Suprapubic skin (tissue), 4 donors: ENCODE measurements around the gene ZNF286A. TPM values are rescaled to one million over a fixed set of nuclear protein-coding genes. Genes with fewer than 3 reads are reported as not detected.

Experiments
- DNase-seq, 2 donors: peaks; one replicate each; pipeline ENCODE4 v3.0.0-alpha.2; 2019; ENCODE audit warnings: low spot score in 2 of 2
- H3K27ac ChIP-seq: fragments of 200-600 bp; sonication (generic); one replicate; pipeline ENCODE4 v1.5.1; 2019
- H3K27me3 ChIP-seq: fragments of 200-600 bp; sonication (generic); one replicate; pipeline ENCODE4 v1.5.1; 2019
- H3K36me3 ChIP-seq: fragments of 200-600 bp; sonication (generic); one replicate; pipeline ENCODE4 v1.5.1; 2019
- H3K4me1 ChIP-seq: fragments of 200-600 bp; sonication (generic); one replicate; pipeline ENCODE4 v1.5.1; 2019
- H3K4me3 ChIP-seq: fragments of 200-600 bp; sonication (generic); one replicate; pipeline ENCODE4 v1.5.1; 2019; ENCODE audit warnings: mild to moderate bottlenecking
- H3K9me3 ChIP-seq: fragments of 200-600 bp; sonication (generic); one replicate; pipeline ENCODE4 v1.5.1; 2019
- EP300 ChIP-seq: sonication (generic); formaldehyde crosslinking; IDR thresholded peaks from one replicate; pipeline ENCODE4 v1.6.1; 2017; ENCODE audit warnings: antibody characterized with exemption
- POLR2A ChIP-seq, 2 donors: fragments of 450-650 bp; IDR thresholded peaks; one replicate each; pipeline ENCODE4 v1.6.1; 2017; ENCODE audit warnings: antibody characterized with exemption in 2 of 2, mild to moderate bottlenecking in 2 of 2, moderate library complexity in 2 of 2
- POLR2AphosphoS5 ChIP-seq, 3 donors: sonication (generic); formaldehyde crosslinking; IDR thresholded peaks; one replicate each; pipeline ENCODE4 v1.6.1; 2017; ENCODE audit warnings: antibody characterized with exemption in 3 of 3
- WGBS: methylation state at CpG from one replicate; pipeline ENCODE4 v1.1.5; 2018; 5-methylcytosine and 5-hydroxymethylcytosine counted together
- total RNA-seq, 4 donors: library from RNA; depleted of rRNA; stranded (reverse); fragments of >200 nt; gene quantifications; one replicate each; pipeline ENCODE4 v1.1.0, GENCODE V29; 2016
- TF ChIP-seq, protein P1 (sequence below), 2 donors: fragments of 200-600 bp in 1 of 2; fragments of 450-650 bp in 1 of 2; sonication (generic) in 1 of 2; IDR thresholded peaks; one replicate each; pipeline ENCODE4 v1.5.1; 2016 to 2019; ENCODE audit warnings: antibody characterized with exemption in 2 of 2, mild to moderate bottlenecking in 1 of 2, moderate library complexity in 1 of 2

Gene ZNF286A
- total RNA-seq, 4 donors from 2014 or later, result 12.9 to 22.3 (median 19.4) TPM

DNA sequence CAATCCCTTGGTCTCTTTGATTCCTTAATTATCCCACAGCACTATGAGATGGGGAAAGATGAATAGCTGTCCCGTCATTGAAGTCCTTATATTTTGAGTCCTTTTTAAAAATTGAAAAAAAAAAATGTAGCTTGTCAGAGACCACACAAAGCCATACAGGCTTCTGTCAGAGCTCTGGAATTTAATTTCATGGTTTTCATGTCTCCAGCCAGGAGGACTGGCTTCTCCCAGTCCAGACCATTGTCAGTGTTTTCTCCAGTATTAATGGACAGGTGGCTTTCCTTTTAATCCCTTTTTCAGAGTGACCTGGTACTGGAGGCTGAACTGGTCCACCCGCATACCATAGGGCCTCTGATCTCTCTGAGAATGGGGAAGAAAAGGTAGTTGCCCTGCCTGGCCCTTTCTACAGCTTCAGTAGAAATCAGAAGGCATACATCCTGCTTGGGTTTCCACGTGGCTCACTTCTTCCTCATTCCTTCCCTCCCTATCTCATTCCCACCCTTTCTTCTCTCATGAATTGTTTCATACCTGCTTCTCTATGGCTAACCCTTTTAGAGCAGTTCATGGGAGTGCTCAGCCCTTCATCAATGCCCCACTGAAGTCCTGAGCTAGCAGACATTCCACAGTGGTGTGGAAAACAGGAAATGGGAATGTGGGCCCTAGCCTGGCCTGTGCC, 44.5 kb upstream of the ZNF286A start:
- Histone ChIP-seq H3K9me3 (no peaks in the 10 kb centered on the region), H3K4me3 (no peak overlapping the region), H3K27ac (no peak overlapping the region), H3K4me1 (peaks cover 27% of the 10 kb centered on the region), H3K27me3 (no peaks in the 10 kb centered on the region), H3K36me3 (no peaks in the 10 kb centered on the region)
- TF ChIP-seq, protein P1, sequence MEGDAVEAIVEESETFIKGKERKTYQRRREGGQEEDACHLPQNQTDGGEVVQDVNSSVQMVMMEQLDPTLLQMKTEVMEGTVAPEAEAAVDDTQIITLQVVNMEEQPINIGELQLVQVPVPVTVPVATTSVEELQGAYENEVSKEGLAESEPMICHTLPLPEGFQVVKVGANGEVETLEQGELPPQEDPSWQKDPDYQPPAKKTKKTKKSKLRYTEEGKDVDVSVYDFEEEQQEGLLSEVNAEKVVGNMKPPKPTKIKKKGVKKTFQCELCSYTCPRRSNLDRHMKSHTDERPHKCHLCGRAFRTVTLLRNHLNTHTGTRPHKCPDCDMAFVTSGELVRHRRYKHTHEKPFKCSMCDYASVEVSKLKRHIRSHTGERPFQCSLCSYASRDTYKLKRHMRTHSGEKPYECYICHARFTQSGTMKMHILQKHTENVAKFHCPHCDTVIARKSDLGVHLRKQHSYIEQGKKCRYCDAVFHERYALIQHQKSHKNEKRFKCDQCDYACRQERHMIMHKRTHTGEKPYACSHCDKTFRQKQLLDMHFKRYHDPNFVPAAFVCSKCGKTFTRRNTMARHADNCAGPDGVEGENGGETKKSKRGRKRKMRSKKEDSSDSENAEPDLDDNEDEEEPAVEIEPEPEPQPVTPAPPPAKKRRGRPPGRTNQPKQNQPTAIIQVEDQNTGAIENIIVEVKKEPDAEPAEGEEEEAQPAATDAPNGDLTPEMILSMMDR (IDR thresholded peaks at IDR 0.05), result no peak
- DNase-seq, result no peak
- WGBS, result 66% methylated on average over 3 of the region's 3 CpGs

DNA sequence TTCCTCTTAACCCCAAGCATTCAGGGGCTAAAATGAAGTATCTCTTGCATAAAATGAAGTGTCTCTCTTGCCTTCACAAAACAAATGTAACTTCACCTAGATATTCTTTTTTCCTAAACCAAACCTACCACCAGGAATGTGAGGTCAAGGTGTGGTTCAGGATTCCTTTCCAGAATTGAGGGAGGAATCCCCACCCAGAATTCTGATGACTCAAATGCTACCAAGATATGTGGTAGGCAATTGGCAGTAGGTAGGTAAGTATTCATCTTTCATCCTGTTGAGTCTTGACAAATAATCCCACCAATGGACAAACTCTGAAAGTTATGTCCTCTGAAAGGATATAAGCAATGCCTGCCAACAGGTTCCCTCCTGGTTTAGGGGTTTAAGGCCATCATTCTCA, 41.7 kb upstream of the ZNF286A start:
- Histone ChIP-seq H3K9me3 (no peaks in the 10 kb centered on the region), H3K4me1 (peaks cover 10% of the 10 kb centered on the region), H3K36me3 (no peaks in the 10 kb centered on the region), H3K27ac (peak overlapping the region; percentile 62), H3K27me3 (no peaks in the 10 kb centered on the region), H3K4me3 (no peak overlapping the region)
- TF ChIP-seq POLR2A (IDR thresholded peaks at IDR 0.05) (no peak), EP300 (no peak), POLR2AphosphoS5 (IDR thresholded peaks at IDR 0.05) (no peak)
- TF ChIP-seq, protein P1 (IDR thresholded peaks at IDR 0.05), result no peak
- DNase-seq, result no peak

DNA sequence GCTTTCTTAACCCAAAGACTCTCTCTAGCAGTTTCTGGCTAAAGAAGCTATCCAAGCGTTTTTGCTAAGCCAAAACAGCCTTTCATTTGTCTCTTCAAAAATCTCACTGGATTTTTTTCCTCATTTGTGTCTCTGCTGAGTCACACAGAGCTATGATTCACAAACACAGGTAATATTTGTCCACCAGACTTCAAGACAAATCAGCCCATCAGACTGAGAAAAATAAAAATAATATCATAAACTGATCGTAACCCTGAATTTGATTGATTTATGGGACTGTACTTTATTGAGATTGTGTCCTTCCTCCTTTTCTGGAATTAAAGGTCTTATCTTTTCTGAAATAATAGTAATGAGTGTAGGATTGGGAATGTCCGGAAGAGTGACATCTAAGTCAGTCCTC, 41.3 kb upstream of the ZNF286A start:
- WGBS, result 63% methylated on average over 3 of the region's 3 CpGs
- Histone ChIP-seq H3K4me1 (peaks cover 10% of the 10 kb centered on the region), H3K4me3 (no peak overlapping the region), H3K27ac (peak overlapping the region; percentile 62), H3K27me3 (no peaks in the 10 kb centered on the region), H3K36me3 (no peaks in the 10 kb centered on the region), H3K9me3 (no peaks in the 10 kb centered on the region)
- TF ChIP-seq POLR2AphosphoS5 (IDR thresholded peaks at IDR 0.05), result no peak
- TF ChIP-seq, protein P1 (IDR thresholded peaks at IDR 0.05), result no peak
- TF ChIP-seq POLR2A (IDR thresholded peaks at IDR 0.05), result no peak
- no peak for TF ChIP-seq EP300
- no peak for DNase-seq

DNA sequence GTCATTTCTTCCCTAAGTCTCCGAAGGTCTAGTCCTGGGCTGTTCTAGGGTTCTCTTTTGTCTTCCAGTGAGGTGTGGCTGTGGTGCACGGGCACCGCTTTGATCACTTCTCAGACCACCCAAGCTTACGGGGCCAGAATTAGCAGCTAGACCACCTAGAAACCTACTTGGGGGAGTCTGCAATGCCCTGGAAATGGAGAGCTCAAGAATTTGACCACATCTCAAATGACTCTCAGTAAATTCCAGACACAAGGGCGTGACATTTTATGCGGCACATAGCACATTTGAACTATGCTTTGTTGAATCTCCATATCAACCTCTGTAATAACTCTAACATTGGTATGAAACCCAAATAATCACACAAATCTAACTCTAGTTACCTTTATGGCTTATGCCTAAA, 40.3 kb upstream of the ZNF286A start:
- TF ChIP-seq POLR2A (IDR thresholded peaks at IDR 0.05) (no peak), EP300 (no peak), POLR2AphosphoS5 (IDR thresholded peaks at IDR 0.05) (no peak)
- TF ChIP-seq, protein P1 (IDR thresholded peaks at IDR 0.05), result no peak
- H3K27ac ChIP-seq, result peak overlapping the region; percentile 62
- H3K27me3 ChIP-seq, result no peaks in the 10 kb centered on the region
- WGBS, result 89% methylated on average over 6 of the region's 6 CpGs
- H3K9me3 ChIP-seq, result no peaks in the 10 kb centered on the region
- H3K4me3 ChIP-seq, result no peak overlapping the region
- DNase-seq, result no peak
- peaks cover 10% of the 10 kb centered on the region for H3K4me1 ChIP-seq
- no peaks in the 10 kb centered on the region for H3K36me3 ChIP-seq

DNA sequence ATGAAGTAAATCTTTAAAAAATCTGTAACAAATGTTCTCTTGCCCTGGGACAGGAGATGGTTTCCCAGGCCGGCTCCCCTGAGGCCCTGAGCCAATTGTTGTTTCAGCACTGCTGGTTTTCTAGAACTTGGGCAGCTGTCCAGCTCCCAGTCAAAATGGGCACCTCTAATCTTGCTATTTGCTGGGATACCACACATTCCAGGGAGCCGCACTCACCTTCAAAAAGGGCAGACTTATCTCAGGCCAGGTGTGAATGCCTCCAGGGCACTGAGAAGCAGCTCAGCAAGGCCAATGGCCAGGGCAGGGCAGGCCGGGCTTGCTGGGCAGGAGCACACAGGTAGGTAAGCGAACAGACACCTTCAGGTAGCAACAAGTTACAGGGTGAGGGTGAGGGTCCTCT, 39.9 kb upstream of the ZNF286A start:
- no peaks in the 10 kb centered on the region for H3K36me3 ChIP-seq
- H3K4me1 ChIP-seq, result peaks cover 10% of the 10 kb centered on the region
- 60% methylated on average over 4 of the region's 4 CpGs for WGBS
- no peaks in the 10 kb centered on the region for H3K9me3 ChIP-seq
- TF ChIP-seq EP300 (no peak), POLR2A (IDR thresholded peaks at IDR 0.05) (no peak), POLR2AphosphoS5 (IDR thresholded peaks at IDR 0.05) (no peak)
- TF ChIP-seq, protein P1 (IDR thresholded peaks at IDR 0.05), result no peak
- DNase-seq, result no peak
- H3K27me3 ChIP-seq, result no peaks in the 10 kb centered on the region
- no peak overlapping the region for H3K27ac ChIP-seq
- no peak overlapping the region for H3K4me3 ChIP-seq
